ENCODE measurements around the gene MED12.

MED12 gene

GRCh38 chrX:71148278-71148663 lies 29.9 kb downstream of the MED12 start:
- Histone ChIP-seq H3K27ac (ENCODE audit: low read length) (no peak overlapping the region), H3K9me2 (replicated peaks; ENCODE audit: insufficient read depth, low read length) (no peaks in the 10 kb centered on the region), H3K9ac (ENCODE audit: low read length) (no peak overlapping the region), H3K4me1 (ENCODE audit: low read length) (no peaks in the 10 kb centered on the region), H3K9me3 (replicated peaks; ENCODE audit: insufficient read depth, low read length) (no peaks in the 10 kb centered on the region), H3K27me3 (replicated peaks; ENCODE audit: insufficient read depth, low read length) (no peaks in the 10 kb centered on the region), H4K20me1 (ENCODE audit: insufficient read depth, low read length) (no peaks in the 10 kb centered on the region), H2AFZ (ENCODE audit: low read length) (no peak overlapping the region), H3K79me2 (ENCODE audit: low read length) (no peaks in the 10 kb centered on the region), H3K36me3 (replicated peaks; ENCODE audit: insufficient read depth, low read length) (no peaks in the 10 kb centered on the region), H3K4me2 (ENCODE audit: low read depth, low read length) (no peak overlapping the region), H3F3A (ENCODE audit: insufficient read depth, low read length) (no peaks in the 10 kb centered on the region), H3K4me3 (ENCODE audit: low read length) (no peak overlapping the region)
- no peak for DNase-seq
- no peak for TF ChIP-seq EZH2phosphoT487 (IDR thresholded peaks at IDR 0.05; ENCODE audit: low read length)
- TF ChIP-seq EZH2 (optimal IDR thresholded peaks at IDR 0.05; ENCODE audit: low read depth, low read length), result no peak
- no peak for TF ChIP-seq CTCF (IDR thresholded peaks at IDR 0.05; ENCODE audit: low read length)

GRCh38 chrX:71151366-71151765 lies 33.0 kb downstream of the MED12 start:
- H3K79me2 ChIP-seq (ENCODE audit: low read length), result no peaks in the 10 kb centered on the region
- H3K9me2 ChIP-seq (replicated peaks; ENCODE audit: insufficient read depth, low read length), result no peaks in the 10 kb centered on the region
- no peaks in the 10 kb centered on the region for H3K4me1 ChIP-seq (ENCODE audit: low read length)
- H3K36me3 ChIP-seq (replicated peaks; ENCODE audit: insufficient read depth, low read length), result no peaks in the 10 kb centered on the region
- H3K27me3 ChIP-seq (replicated peaks; ENCODE audit: insufficient read depth, low read length), result no peaks in the 10 kb centered on the region
- H3K9me3 ChIP-seq (replicated peaks; ENCODE audit: insufficient read depth, low read length), result no peaks in the 10 kb centered on the region
- no peak overlapping the region for H2AFZ ChIP-seq (ENCODE audit: low read length)
- no peaks in the 10 kb centered on the region for H4K20me1 ChIP-seq (ENCODE audit: insufficient read depth, low read length)
- no peaks in the 10 kb centered on the region for H3F3A ChIP-seq (ENCODE audit: insufficient read depth, low read length)
- no peak overlapping the region for H3K27ac ChIP-seq (ENCODE audit: low read length)
- no peak for TF ChIP-seq EZH2 (optimal IDR thresholded peaks at IDR 0.05; ENCODE audit: low read depth, low read length)
- no peak for TF ChIP-seq CTCF (IDR thresholded peaks at IDR 0.05; ENCODE audit: low read length)
- TF ChIP-seq EZH2phosphoT487 (IDR thresholded peaks at IDR 0.05; ENCODE audit: low read length), result no peak
- no peak overlapping the region for H3K9ac ChIP-seq (ENCODE audit: low read length)
- no peak overlapping the region for H3K4me3 ChIP-seq (ENCODE audit: low read length)
- H3K4me2 ChIP-seq (ENCODE audit: low read depth, low read length), result no peak overlapping the region
- DNase-seq, result no peak

- no peaks in the 10 kb centered on the region for H3K79me2 ChIP-seq (ENCODE audit: low read length)
- H3K9ac ChIP-seq (ENCODE audit: low read length), result no peak overlapping the region
- H4K20me1 ChIP-seq (ENCODE audit: insufficient read depth, low read length), result no peaks in the 10 kb centered on the region
- H3K4me3 ChIP-seq (ENCODE audit: low read length), result no peak overlapping the region
- no peaks in the 10 kb centered on the region for H3K4me1 ChIP-seq (ENCODE audit: low read length)
- H3K27ac ChIP-seq (ENCODE audit: low read length), result no peak overlapping the region
- no peak for DNase-seq
- no peak overlapping the region for H2AFZ ChIP-seq (ENCODE audit: low read length)
- no peaks in the 10 kb centered on the region for H3K9me3 ChIP-seq (replicated peaks; ENCODE audit: insufficient read depth, low read length)
- no peak overlapping the region for H3K4me2 ChIP-seq (ENCODE audit: low read depth, low read length)
- no peaks in the 10 kb centered on the region for H3K36me3 ChIP-seq (replicated peaks; ENCODE audit: insufficient read depth, low read length)
- H3K9me2 ChIP-seq (replicated peaks; ENCODE audit: insufficient read depth, low read length), result no peaks in the 10 kb centered on the region
- TF ChIP-seq EZH2phosphoT487 (IDR thresholded peaks at IDR 0.05; ENCODE audit: low read length), result no peak
- TF ChIP-seq CTCF (IDR thresholded peaks at IDR 0.05; ENCODE audit: low read length), result no peak
- TF ChIP-seq EZH2 (optimal IDR thresholded peaks at IDR 0.05; ENCODE audit: low read depth, low read length), result no peak
- H3F3A ChIP-seq (ENCODE audit: insufficient read depth, low read length), result no peaks in the 10 kb centered on the region
- no peaks in the 10 kb centered on the region for H3K27me3 ChIP-seq (replicated peaks; ENCODE audit: insufficient read depth, low read length)
Observed at GRCh38 chrX:71154196-71154595, 35.8 kb downstream of the MED12 start.
